Left cardiac atrium (tissue), 4 donors: Measurements from ENCODE around the gene RPL4. TPM values are rescaled to one million over a fixed set of nuclear protein-coding genes. Genes with fewer than 3 reads are reported as not detected.
A peak's percentile ranks its signal among the peaks of the same experiment; 100 is the strongest.
"Not testable (repeated sequence)": the region's sequence is repeated elsewhere in the genome, so short reads cannot be mapped to it uniquely, and the experiment has no call there.

Experiments used
- ATAC-seq, 2 donors: fragments of 200-7000 bp; cut with Tn5 transposase; one replicate each; pipeline ENCODE4 v1.9.1; 2020; ENCODE audit warnings: mild to moderate bottlenecking in 2 of 2, moderate library complexity in 2 of 2
- DNase-seq: peaks from one replicate; pipeline ENCODE4 v3.0.0-alpha.2; 2020
- intact Hi-C, 2 donors: fragments of 100-400 bp; cut with DNase I; formaldehyde crosslinking; loops; one replicate each; pipeline versions ENCODE4 v1.14.1 to v1.15.1; 2022 to 2023
- total RNA-seq, 2 donors: library from RNA; stranded (reverse); fragmentation: NEBNext Ultra II Directional; extraction: Animal tissue kit (Norgen Biotek cat#: 25700); gene quantifications; one replicate each; pipeline ENCODE4 v1.2.1, GENCODE V29; 2021
- donor health status: DM: no; HTN: yes; CAD: no.
- donor health status: DM: no; HTN: yes; CAD: no; lungs with severe emphysema.
- donor health status: DM: yes; HTN: yes; CAD: no.
- donor health status: Dilated cardiomyopathy.

The RPL4 gene
- total RNA-seq, 2 donors from 2014 or later = 1,466 to 1,535 TPM

DNA sequence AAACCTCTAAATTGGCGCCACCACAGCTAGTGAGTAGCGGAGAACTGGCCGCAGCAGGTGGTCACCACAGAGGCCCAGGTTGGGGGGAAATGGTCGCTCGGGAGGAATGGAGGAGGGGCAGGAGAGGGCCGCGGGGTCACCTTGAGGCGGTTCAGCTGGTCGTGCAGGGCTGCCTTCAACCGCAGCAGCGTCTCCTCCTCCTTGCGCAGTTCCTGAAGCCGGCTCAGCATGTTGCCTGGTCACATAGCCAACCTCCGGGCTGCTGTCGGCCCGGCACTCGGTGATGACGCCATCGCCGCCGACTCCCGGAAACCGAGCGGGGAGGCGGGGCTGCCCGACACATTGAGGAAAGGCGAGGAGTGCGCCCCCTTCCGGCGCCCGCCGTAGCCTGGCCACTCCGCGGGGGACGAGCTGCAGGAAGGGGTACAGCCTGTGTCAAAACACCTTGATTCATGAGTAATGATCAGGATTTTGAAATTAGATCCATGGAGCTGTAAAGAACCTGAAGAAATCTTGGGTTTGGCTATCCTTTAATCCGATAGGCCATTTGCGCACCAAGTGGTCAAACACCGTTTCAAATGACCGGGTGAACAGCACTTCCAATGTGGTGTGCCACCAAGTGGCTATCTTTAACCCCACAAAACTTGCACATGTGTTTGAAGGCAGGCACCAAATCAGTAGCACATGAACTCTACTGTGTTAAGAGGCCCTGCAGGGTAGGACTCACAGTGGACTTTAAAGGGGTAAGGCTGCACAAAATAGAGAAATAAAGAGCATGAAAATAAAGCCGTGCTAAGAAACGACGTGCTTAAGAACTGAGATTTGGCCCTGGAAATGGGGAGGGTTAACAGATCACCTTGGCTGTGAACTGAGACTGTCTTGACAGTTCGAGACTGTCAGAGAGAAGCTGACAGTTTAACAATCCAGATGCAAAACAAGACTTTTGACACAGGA is 6.9 kb downstream of the RPL4 start, which contains the start of gene SNAPC5:
Gene SNAPC5 (minus strand): TSS at position 261 of the 954 bp plus-strand sequence. CDS start 31 bp downstream, at position 230.
- DNase-seq (peak; percentile 98), ATAC-seq (peak; percentile 96 to 99)
- intact Hi-C loops = loop anchor here in 1 of 2 donors (10.0 kb wide), 1 partner anchor 113 kb away; the partner anchor contains the start of gene MAP2K1

DNA sequence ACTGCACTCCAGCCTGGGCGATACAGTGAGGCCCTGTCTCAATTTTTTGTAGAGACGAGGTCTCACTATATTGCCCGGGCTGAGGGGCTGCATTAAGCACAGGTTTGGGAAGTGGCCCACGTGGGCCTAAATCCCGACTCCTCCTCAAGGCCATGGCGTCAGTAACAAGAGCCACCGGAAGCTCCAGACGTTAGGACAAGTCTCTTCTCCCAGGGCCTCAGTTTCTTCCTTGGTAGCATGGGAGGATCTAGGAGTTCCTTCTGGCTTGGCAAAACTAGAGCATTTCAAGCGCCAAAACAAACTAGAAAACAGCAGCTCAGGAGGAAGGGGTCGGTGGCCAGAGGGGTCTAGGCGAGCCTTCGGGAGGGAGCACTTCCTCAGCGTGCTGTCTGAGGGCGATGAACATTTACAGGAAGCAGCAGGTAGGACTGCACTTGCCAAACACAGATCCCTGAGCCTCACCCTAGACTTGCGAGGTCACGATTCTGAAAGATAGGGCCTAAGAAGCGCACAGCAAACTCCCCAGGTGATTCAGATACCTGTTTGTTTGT is 7.6 kb downstream of the RPL4 start:
- intact Hi-C loops = loop anchor here in 1 of 2 donors (10.0 kb wide), 1 partner anchor 112 kb away; the partner anchor contains the start of gene MAP2K1
- no peak for DNase-seq
- ATAC-seq = peak in 1 of 2 donors; percentile 42

DNA sequence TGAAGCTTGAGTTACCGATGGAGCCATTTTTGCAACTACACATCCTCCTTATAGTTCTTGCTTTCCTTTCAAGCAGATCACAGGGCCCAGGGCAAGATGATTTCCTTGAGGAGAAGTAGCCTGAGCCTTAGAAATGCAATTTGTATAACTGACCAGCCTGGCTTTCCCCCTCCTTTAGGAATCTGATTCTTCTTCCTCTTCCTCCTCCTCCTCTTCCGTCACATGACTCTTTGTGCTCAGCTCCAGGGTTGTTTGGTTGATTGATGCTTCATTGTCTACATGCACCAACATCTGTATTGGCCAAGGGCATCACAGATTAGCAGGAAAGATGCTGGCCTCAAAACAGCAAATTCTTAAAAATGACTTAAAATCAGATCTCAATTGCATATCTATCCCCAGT is 10.4 kb downstream of the RPL4 start:
- DNase-seq (no peak), ATAC-seq (no peak)
- intact Hi-C loops = loop anchor here in 1 of 2 donors (10.0 kb wide), 1 partner anchor 109 kb away; the partner anchor contains the start of gene MAP2K1

DNA sequence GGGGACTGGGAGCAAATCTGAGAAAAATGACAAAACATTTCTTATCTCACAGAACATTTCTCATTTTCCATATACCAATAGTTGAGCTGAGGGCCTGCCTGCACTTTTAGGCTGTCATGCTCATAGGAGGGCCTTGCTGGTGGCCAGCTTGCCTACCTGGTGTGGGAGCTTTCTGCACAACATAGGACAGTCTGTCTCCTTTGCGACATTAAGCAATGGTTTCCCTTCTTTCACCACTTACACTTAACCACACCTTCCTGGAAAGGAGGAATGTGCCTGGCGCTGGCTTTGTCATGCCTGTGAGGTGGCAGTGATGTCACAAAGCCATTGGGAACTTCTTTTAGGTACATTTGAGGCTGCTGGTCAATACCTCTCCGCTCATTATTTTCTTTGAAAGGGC is 12.8 kb downstream of the RPL4 start:
- intact Hi-C loops = loop anchor here in 1 of 2 donors (10.0 kb wide), 1 partner anchor 107 kb away; the partner anchor contains the start of gene MAP2K1
- ATAC-seq (no peak), DNase-seq (no peak)

DNA sequence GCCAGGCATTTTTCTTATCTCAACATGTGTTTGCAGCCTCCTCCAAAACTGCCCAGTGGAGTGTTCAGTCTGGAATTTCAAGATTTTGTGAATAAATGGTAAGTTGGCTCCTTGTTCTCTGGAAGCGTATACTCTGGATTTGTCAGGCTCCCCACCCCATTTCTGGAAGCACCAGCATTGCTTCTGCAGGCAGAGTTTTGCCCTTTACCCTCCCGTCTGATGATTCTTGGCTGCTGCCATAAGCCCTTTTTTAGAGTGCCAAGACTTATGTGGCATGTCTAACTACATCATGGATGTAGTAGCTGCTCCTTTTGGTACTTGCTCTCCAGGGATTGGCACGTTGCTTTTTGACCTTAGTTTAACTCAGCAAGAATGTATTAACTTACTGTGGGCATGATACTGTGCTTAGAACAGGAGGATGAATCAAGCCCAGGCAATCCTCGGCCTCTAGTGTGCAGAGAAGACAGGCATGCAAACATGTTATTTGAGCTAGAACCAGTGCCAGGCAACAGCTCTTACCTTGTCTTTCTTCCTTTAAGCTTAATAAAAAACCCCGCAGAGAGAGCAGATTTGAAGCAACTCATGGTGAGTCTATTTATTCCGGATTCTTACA is 15.4 kb downstream of the RPL4 start:
- intact Hi-C loops = no loop called here
- ATAC-seq = peak in 1 of 2 donors; percentile 41
- no peak for DNase-seq

DNA sequence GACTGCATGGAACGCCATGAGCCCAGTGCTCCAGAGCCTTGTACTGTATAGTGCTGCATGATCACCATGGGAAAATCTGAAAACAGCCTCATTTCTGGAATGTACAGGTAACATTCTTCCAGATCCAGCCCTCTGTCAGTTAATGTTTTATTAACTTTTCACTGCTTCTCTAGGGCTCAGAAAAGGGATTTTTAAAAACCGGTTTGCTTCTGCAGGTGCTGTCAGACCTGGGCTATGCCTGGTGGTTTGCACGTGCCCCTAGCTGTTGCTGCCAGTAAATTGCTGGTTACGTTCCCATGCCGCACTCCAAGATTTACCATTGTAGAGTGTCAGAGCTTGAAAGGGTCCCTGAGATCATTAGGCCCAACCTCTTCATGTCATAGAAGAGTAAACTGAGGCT is 16.1 kb downstream of the RPL4 start:
- DNase-seq = no peak
- intact Hi-C loops = no loop called here
- ATAC-seq = no peak

DNA sequence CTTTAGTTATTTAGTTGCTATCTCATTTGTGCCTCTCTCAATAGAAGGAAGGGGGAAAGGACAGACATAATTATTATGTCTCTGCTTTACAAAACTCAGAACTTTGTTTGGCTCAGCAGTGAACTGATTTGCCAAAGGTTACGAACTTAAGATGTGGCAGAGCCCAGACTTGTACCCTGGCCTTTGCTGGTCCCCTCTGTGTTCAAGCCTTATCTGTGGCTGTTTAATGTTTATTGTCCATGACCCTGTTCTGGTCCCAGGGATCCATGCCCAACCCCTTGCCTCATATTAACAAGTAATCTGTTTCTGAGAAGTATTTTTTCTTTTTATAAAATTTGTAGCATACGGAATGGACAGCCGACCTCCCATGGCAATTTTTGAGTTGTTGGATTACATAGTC is 17.8 kb downstream of the RPL4 start:
- DNase-seq = no peak
- intact Hi-C loops = no loop called here
- no peak for ATAC-seq

DNA sequence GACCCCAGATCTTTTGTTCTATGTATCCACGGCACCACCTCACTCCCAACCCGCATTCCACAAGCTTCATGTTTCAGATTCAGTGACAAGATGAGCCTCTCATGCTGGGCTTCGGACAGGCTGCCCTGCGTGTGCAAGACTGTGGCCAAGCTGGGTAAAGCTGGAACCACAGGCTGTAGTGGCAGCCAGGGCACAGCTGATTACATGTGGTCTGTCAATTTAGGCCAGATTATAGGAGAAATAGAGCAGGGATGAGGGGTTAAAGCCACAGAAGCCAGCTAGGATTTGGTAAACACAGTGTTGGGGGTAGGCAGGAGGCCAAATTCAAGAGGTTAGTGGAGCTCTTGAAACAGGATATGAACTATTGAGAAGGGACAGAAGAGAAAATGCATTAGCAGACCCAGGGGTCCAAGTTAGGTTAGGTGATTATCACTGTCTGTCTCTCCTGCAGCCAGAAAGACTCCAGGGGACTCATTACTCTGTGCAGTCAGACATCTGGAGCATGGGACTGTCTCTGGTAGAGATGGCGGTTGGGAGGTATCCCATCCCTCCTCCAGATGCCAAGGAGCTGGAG is 20.0 kb downstream of the RPL4 start:
- intact Hi-C loops = no loop called here
- DNase-seq (no peak), ATAC-seq (no peak)

DNA sequence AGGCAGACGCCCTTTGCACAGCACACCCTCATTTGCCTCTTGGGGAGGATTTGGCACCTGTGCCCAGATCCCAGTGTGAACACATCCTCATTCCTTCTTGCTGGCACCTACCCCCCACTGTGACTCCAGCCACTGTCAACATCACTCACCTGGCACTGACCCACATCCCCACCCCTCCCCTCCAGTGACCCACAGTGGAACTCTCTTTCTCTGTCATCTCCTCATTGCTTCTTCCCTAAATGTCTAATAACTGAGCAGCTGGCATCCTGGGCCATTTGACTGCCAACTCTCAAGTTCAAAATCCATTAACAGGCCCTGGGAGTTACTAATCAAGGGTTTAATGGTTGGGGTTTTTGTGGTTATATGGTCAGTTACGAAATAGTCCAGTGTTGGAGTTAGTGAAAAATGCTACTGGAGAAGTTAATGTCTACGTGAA is 21.5 kb downstream of the RPL4 start:
- ATAC-seq (peak; percentile 55 to 72), DNase-seq (no peak)
- intact Hi-C loops = no loop called here

DNA sequence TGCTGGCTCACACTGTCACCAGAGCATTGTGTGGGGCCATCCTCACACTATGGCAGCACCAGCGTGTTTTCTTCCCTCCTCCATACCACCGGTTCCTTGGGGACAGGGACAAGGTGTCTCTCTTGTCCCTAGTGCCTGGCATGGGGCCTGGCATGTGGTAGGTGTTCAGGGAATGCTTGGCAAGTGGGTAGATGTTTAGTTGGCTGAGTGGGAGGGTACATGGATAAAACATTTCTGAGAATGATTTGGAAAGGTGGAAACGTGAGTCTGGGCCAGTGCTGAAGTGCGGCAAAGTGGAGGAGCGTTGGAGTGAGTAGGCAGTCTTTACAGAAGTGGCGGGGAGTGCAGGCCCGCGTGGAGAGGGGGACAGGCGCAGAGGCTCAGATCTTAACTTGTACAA is 22.1 kb downstream of the RPL4 start:
- ATAC-seq = peak in 1 of 2 donors; percentile 26
- intact Hi-C loops = no loop called here
- no peak for DNase-seq

DNA sequence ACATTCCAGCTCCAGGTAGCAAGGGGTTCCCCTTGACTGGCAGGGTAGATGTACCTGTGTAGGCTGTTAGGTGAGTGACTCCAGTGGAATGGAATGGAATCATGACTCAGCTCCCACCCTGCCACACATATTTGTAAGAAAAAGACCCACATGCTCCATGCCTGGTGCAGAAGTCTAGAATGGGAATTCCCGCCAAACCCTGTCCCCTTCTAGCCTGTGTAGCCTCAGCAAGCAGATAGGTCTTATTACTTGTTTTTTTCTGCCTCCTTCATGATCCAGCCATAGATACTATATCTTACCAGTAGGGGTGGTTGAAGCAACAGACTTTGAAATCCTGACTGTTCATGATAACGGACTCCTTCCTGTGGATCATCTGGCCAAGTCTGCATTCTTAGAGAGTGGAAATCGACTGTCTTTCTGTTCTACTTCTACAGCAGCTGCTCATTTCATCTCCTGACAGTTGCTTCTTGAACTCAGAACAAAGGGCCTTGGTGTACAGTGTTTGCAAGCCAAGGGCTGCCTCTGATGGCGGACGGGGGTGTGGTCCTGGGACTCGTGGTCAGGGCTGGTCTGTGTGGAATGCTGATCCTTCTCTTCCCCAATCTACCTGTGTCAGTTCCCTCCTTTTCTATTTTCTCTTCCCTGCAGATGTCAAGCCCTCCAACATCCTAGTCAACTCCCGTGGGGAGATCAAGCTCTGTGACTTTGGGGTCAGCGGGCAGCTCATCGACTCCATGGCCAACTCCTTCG is 23.4 kb downstream of the RPL4 start:
- ATAC-seq (no peak), DNase-seq (no peak)
- intact Hi-C loops = no loop called here

DNA sequence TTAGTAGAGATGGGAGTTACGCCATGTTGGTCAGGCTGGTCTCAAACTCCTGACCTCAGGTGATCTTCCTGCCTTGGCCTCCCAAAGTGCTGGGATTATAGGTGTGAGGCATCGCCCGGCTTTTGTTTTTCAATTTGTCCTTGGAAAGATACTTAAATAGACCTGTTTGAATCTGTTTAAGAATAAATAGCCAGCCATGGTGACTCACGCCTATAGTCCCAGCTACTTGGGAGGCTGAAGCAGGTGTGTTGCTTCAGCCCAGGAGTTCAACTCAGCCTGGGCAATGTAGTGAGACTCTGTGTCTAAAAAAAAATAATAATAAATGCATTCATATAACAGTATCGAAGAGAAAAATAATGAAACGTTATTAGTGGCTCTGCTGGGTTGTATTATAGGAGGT is 24.4 kb downstream of the RPL4 start:
- DNase-seq = no peak
- intact Hi-C loops = no loop called here
- ATAC-seq = no peak

DNA sequence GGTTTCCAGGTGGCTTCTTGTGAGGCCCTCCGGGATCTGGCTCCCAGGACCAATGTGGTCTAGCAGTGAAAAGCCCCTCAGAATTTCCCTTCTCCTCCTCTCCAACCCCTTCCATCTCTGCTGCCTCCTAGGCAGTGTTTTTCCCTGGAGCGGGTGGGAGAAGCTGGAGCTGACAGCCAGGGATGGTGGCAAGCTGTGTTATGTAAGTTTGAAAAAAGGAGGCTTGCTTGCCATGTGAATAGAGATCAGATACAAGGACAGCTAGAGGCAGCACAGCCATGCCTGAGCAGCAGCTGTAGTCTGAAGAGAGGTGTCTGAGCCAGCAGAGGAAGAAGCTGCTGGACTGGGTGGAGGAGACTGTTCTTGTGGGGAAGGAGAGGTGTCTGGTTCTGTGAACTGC is 27.6 kb downstream of the RPL4 start:
- intact Hi-C loops = no loop called here
- ATAC-seq = no peak
- DNase-seq = no peak

DNA sequence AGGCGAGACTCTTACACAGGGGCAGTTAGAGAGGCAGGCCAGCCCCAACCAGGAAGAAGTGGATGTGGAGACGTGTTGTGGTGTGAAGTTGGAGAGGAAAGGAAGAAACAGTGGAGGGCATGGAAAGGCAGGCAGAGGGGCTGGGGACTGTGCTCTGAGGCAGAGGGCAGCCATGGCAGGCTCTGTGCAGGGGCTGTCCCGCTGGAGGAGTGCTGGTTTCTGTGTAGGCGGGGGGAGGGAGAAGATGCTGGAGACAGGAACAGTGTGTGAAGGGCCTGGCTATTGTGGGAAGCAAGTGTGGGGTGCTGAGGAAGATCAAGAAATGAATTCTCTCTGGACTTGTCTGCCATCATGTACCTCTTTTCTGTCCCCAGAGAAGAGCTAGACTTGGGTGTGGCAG is 28.1 kb downstream of the RPL4 start:
- no peak for DNase-seq
- intact Hi-C loops = no loop called here

DNA sequence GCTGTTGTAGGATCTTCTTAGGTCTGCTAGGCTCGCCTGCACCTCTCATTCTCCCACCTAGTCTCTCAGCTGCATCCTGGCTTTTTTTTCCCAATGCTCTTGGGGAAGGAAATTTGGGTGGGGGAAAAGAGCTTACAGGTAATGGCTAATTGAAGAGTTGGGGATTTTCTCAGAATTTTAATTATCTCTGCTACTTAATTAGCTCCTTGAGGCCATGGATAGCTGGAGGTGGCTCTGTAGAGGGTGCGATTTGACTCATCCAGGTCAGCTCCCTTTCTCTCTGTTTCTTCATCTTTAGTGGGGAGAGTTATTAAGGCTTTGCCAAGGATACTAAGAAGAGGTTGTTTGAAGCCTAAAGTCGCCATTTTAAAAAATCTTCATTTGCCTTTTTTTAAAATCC is 29.7 kb downstream of the RPL4 start:
- intact Hi-C loops = no loop called here
- DNase-seq (no peak), ATAC-seq (no peak)

More for the DNA sequence above, 28.1 kb downstream of the RPL4 start:
- no peak for ATAC-seq

DNA sequence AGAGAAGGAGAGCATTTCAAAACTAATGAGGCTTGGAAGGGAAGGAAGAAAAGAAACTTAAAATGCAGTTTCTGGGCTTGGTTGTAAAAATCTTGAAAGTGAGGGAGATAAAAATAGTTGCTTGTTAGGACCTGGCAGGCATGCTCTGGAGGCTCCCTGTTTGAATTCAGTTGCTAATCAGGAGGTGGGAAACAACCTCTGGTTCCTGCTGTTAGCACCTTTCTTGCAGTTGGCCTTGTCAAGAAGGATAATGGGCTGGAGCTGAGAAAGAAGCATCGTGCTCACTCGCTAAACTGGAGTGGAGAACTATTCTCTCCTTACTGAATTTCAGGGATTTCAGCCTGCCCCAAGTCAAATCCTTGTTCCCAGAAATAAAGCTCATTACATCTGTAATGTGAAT is 30.5 kb downstream of the RPL4 start:
- ATAC-seq (no peak), DNase-seq (no peak)
- intact Hi-C loops = no loop called here

DNA sequence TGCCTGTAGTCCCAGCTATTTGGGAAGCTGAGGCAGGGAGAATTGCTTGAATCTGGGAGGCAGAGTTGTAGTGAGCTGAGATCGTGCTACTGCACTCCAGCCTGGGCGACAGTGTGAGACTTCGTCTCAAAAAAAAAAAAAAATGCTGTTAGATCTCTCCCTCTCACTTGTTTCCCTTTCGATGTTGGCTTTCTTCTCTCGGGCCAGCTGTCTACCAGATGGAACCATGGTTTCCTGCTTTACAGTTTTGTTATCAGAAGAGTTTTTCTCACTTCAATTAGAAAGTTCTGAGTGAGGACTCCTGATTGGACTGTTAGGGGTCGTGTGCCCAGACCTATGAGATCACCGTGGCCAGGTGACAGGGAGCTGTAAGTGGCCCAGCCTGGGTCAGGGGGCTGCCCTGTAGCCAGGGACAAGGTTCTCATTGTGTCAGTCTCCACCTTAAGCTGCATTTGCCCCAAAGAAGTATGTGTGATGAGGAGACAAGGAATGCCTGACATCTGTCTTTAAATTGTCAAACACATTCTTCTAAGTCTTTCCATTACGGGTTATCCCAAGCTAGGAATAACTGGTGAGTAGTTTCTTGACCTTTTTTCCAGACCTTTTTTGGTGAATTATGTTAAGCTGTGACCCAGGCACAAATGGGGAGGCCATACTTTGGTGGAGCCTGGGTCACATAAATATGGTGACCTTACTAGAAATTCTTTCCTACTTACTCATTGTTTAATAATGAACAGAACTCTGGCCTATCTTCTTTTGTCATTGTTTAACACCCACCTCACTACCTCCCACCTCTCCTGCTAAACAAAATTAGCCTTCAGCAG is 32.3 kb downstream of the RPL4 start:
- ATAC-seq (peak; percentile 61 to 65), DNase-seq (no peak)
- intact Hi-C loops = no loop called here

DNA sequence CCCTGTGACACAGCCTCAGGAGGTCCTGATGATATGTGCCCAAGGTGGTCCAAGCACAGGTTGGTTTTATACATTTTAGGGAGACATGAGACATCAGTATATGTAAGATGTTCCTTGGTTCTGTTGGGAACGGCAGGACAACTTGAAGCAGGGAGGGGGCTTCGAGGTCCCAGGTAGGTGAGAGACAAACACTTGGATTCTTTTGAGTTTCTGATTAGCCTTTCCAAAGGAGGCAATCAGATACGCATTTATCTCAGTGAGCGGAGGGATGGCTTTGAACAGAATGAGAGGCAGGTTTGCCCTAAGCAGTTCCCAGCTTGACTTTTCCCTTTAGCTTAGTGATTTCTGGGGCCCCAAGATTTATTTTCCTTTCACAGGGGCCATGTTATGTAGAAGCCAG is 33.8 kb downstream of the RPL4 start:
- ATAC-seq, DNase-seq, intact Hi-C loops: not testable (repeated sequence)
